HG02884 (cell line): ENCODE data around the gene SYNRG.

ENCODE experiments used
- ATAC-seq: cut with Tn5 transposase; IDR thresholded peaks from one replicate; pipeline ENCODE4 v1.9.1; 2021; ENCODE audit warnings: mild to moderate bottlenecking, moderate library complexity; ENCODE audit not compliant: unreplicated experiment

Gene SYNRG

GRCh38 chr17:37476431-37477120 lies 132.6 kb downstream of the SYNRG start:
- ATAC-seq = no peak

GRCh38 chr17:37475731-37476420 lies 133.3 kb downstream of the SYNRG start:
- ATAC-seq = no peak

GRCh38 chr17:37470181-37470580 lies 139.0 kb downstream of the SYNRG start:
- ATAC-seq = no peak

GRCh38 chr17:37466471-37466870 lies 142.7 kb downstream of the SYNRG start:
- ATAC-seq = no peak

- ATAC-seq = no peak
Observed at GRCh38 chr17:37465069-37465616, 144.1 kb downstream of the SYNRG start.
